Activated CD8-positive, alpha-beta T cell treated with anti-CD3 and anti-CD28 coated beads for 36 hours (primary cell): ENCODE results near the gene TTYH3. TPM values are rescaled to one million over a fixed set of nuclear protein-coding genes. Genes with fewer than 3 reads are reported as not detected.

ENCODE experiments used
- ATAC-seq: fragments of 200-7000 bp; cut with Tn5 transposase; one replicate; pipeline ENCODE4 v1.10.0; 2021; ENCODE audit warnings: mild to moderate bottlenecking, moderate library complexity
- CTCF ChIA-PET: fragments of 350-600 bp; sonication (Branson Sonifier 250); formaldehyde crosslinking; loops from one replicate; lab custom pipeline; 2021; ENCODE audit warnings: antibody characterized with exemption; lab: Charles Lee
- POLR2A ChIA-PET: fragments of 350-600 bp; sonication (Branson Sonifier 250); formaldehyde crosslinking; loops from one replicate; lab custom pipeline; 2021; ENCODE audit warnings: antibody characterized with exemption; lab: Charles Lee
- DNase-seq: peaks from one replicate; pipeline ENCODE4 v3.0.0-alpha.2; 2020
- H3K27ac Mint-ChIP-seq: one replicate; pipeline ENCODE4 v1.8.0; 2021; ENCODE audit warnings: mild to moderate bottlenecking, mixed read lengths
- H3K27me3 Mint-ChIP-seq: one replicate; pipeline ENCODE4 v1.8.0; 2021; ENCODE audit warnings: mixed read lengths
- H3K36me3 Mint-ChIP-seq: one replicate; pipeline ENCODE4 v1.8.0; 2021; ENCODE audit warnings: low read depth, mixed read lengths
- H3K4me1 Mint-ChIP-seq: one replicate; pipeline ENCODE4 v1.8.0; 2021; ENCODE audit warnings: low read depth, mixed read lengths
- H3K4me3 Mint-ChIP-seq: one replicate; pipeline ENCODE4 v1.8.0; 2021; ENCODE audit warnings: mild to moderate bottlenecking, moderate library complexity, mixed read lengths
- H3K9me3 Mint-ChIP-seq: one replicate; pipeline ENCODE4 v1.8.0; 2021; ENCODE audit warnings: mixed read lengths
- CTCF ChIP-seq: fragments of 200-600 bp; IDR thresholded peaks from one replicate; pipeline ENCODE4 v1.8.0; 2022; ENCODE audit warnings: antibody characterized with exemption, mild to moderate bottlenecking
- intact Hi-C: fragments of 100-400 bp; cut with micrococcal nuclease; formaldehyde crosslinking; loops from one replicate; pipeline ENCODE4 v1.10.0; 2022
- total RNA-seq, 2 experiments: library from RNA; stranded (reverse); gene quantifications; one replicate each; pipeline ENCODE4 v1.2.3, GENCODE V29; 2021

The TTYH3 gene
- total RNA-seq, 2 experiments from 2014 or later, result 30.3 to 32.3 TPM

GRCh38 chr7:2651847-2652735, 20.3 kb downstream of the TTYH3 start:
- no peak for TF ChIP-seq CTCF
- Mint-ChIP-seq H3K4me3 (no peak overlapping the region), H3K27ac (no peak overlapping the region), H3K36me3 (peaks cover under 1% of the 10 kb centered on the region), H3K4me1 (peaks cover 2% of the 10 kb centered on the region), H3K9me3 (no peaks in the 10 kb centered on the region), H3K27me3 (no peaks in the 10 kb centered on the region)
- ChIA-PET POLR2A (interaction anchor here (1.3 kb wide), 1 partner anchor 8 kb away, joined by 3 read pairs; no protein-coding TSS in a partner anchor), CTCF (interaction anchor here (1.7 to 2.1 kb wide), 2 partner anchors 43 to 183 kb away, joined by 5 to 6 read pairs; no protein-coding TSS in a partner anchor)
- intact Hi-C loops, result no loop called here
- ATAC-seq (no peak), DNase-seq (no peak)

- ChIA-PET POLR2A (interaction anchor here (1.3 kb wide), 1 partner anchor 9 kb away, joined by 3 read pairs; no protein-coding TSS in a partner anchor), CTCF (interaction anchor here (1.0 to 2.3 kb wide), 2 partner anchors 18 to 57 kb away, joined by 4 to 12 read pairs; no protein-coding TSS in a partner anchor)
- intact Hi-C loops, result no loop called here
- ATAC-seq (no peak), DNase-seq (no peak)
- Mint-ChIP-seq H3K27me3 (no peaks in the 10 kb centered on the region), H3K9me3 (no peaks in the 10 kb centered on the region), H3K4me3 (no peak overlapping the region), H3K4me1 (no peaks in the 10 kb centered on the region), H3K36me3 (peaks cover 3% of the 10 kb centered on the region), H3K27ac (no peak overlapping the region)
- no peak for TF ChIP-seq CTCF
Observed at GRCh38 chr7:2652736-2653060, 20.9 kb downstream of the TTYH3 start.

- intact Hi-C loops, result no loop called here
- H3K27me3 Mint-ChIP-seq, result no peaks in the 10 kb centered on the region
- no peak overlapping the region for H3K27ac Mint-ChIP-seq
- no peaks in the 10 kb centered on the region for H3K9me3 Mint-ChIP-seq
- TF ChIP-seq CTCF, result no peak
- ChIA-PET POLR2A (no interaction called here), CTCF (interaction anchor here (1.0 to 2.3 kb wide), 2 partner anchors 11 to 56 kb away, joined by 4 to 12 read pairs; no protein-coding TSS in a partner anchor)
- ATAC-seq, result no peak
- DNase-seq, result no peak
- peaks cover 3% of the 10 kb centered on the region for H3K36me3 Mint-ChIP-seq
- no peak overlapping the region for H3K4me3 Mint-ChIP-seq
- H3K4me1 Mint-ChIP-seq, result no peaks in the 10 kb centered on the region
Observed at GRCh38 chr7:2654059-2654458, 22.3 kb downstream of the TTYH3 start.

GRCh38 chr7:2655870-2656614, 24.3 kb downstream of the TTYH3 start:
- no peaks in the 10 kb centered on the region for H3K9me3 Mint-ChIP-seq
- no peak overlapping the region for H3K4me3 Mint-ChIP-seq
- ChIA-PET POLR2A (interaction anchor here (1.2 kb wide), 1 partner anchor 12 kb away, joined by 3 read pairs; no protein-coding TSS in a partner anchor), CTCF (interaction anchor here (2.2 kb wide), 1 partner anchor 15 kb away, joined by 10 read pairs; no protein-coding TSS in a partner anchor)
- no peaks in the 10 kb centered on the region for H3K27me3 Mint-ChIP-seq
- intact Hi-C loops, result no loop called here
- peaks cover 3% of the 10 kb centered on the region for H3K36me3 Mint-ChIP-seq
- ATAC-seq (no peak), DNase-seq (no peak)
- H3K4me1 Mint-ChIP-seq, result no peaks in the 10 kb centered on the region
- H3K27ac Mint-ChIP-seq, result no peak overlapping the region
- TF ChIP-seq CTCF, result no peak
